ENCODE measurements around the gene MLX. TPM values are rescaled to one million over a fixed set of nuclear protein-coding genes. Genes with fewer than 3 reads are reported as not detected.

MLX gene
- total RNA-seq, 1 donor from 2014 or later, result 75.4 TPM

- Mint-ChIP-seq H3K4me3 (peak overlapping the region; percentile 76), H3K4me1 (ENCODE audit: low read depth) (peaks cover 38% of the 10 kb centered on the region), H3K27ac (no peak overlapping the region), H3K36me3 (ENCODE audit: low read depth) (peaks cover 27% of the 10 kb centered on the region), H3K27me3 (ENCODE audit: insufficient read depth) (no peaks in the 10 kb centered on the region), H3K9me3 (no peaks in the 10 kb centered on the region)
- intact Hi-C loops (cut with micrococcal nuclease), result loop anchor here (5.0 to 10.0 kb wide), 2 partner anchors 347 to 545 kb away; partner anchors contain the start of gene BRCA1
- DNase-seq (ENCODE audit: low spot score), result no peak
Observed at GRCh38 chr17:42579794-42580551, 13.1 kb downstream of the MLX start.

- Mint-ChIP-seq H3K4me1 (ENCODE audit: low read depth) (peaks cover 22% of the 10 kb centered on the region), H3K36me3 (ENCODE audit: low read depth) (peaks cover 25% of the 10 kb centered on the region), H3K27me3 (ENCODE audit: insufficient read depth) (no peaks in the 10 kb centered on the region), H3K27ac (no peak overlapping the region), H3K4me3 (no peak overlapping the region), H3K9me3 (no peaks in the 10 kb centered on the region)
- intact Hi-C loops (cut with micrococcal nuclease), result no loop called here
- DNase-seq (ENCODE audit: low spot score), result no peak
Observed at GRCh38 chr17:42581744-42582270, 14.9 kb downstream of the MLX start.

- no peaks in the 10 kb centered on the region for H3K9me3 Mint-ChIP-seq
- no peaks in the 10 kb centered on the region for H3K27me3 Mint-ChIP-seq (ENCODE audit: insufficient read depth)
- no peak overlapping the region for H3K4me3 Mint-ChIP-seq
- peaks cover under 1% of the 10 kb centered on the region for H3K4me1 Mint-ChIP-seq (ENCODE audit: low read depth)
- no peak for DNase-seq (ENCODE audit: low spot score)
- no peak overlapping the region for H3K27ac Mint-ChIP-seq
- intact Hi-C loops (cut with micrococcal nuclease), result no loop called here
- H3K36me3 Mint-ChIP-seq (ENCODE audit: low read depth), result peaks cover 39% of the 10 kb centered on the region
Observed at GRCh38 chr17:42584880-42585279, 18.0 kb downstream of the MLX start.

GRCh38 chr17:42585353-42585752 lies 18.5 kb downstream of the MLX start:
- intact Hi-C loops (cut with micrococcal nuclease), result no loop called here
- H3K36me3 Mint-ChIP-seq (ENCODE audit: low read depth), result peaks cover 39% of the 10 kb centered on the region
- no peaks in the 10 kb centered on the region for H3K4me1 Mint-ChIP-seq (ENCODE audit: low read depth)
- no peak for DNase-seq (ENCODE audit: low spot score)
- H3K9me3 Mint-ChIP-seq, result no peaks in the 10 kb centered on the region
- H3K27me3 Mint-ChIP-seq (ENCODE audit: insufficient read depth), result no peaks in the 10 kb centered on the region
- H3K4me3 Mint-ChIP-seq, result no peak overlapping the region
- H3K27ac Mint-ChIP-seq, result no peak overlapping the region

GRCh38 chr17:42586514-42587230 lies 19.8 kb downstream of the MLX start:
- no peak overlapping the region for H3K4me3 Mint-ChIP-seq
- no peak overlapping the region for H3K27ac Mint-ChIP-seq
- H3K36me3 Mint-ChIP-seq (ENCODE audit: low read depth), result peaks cover 36% of the 10 kb centered on the region
- no peaks in the 10 kb centered on the region for H3K9me3 Mint-ChIP-seq
- H3K4me1 Mint-ChIP-seq (ENCODE audit: low read depth), result no peaks in the 10 kb centered on the region
- DNase-seq (ENCODE audit: low spot score), result no peak
- intact Hi-C loops (cut with micrococcal nuclease), result no loop called here
- no peaks in the 10 kb centered on the region for H3K27me3 Mint-ChIP-seq (ENCODE audit: insufficient read depth)

GRCh38 chr17:42590886-42591285 lies 24.0 kb downstream of the MLX start:
- Mint-ChIP-seq H3K4me3 (no peak overlapping the region), H3K27ac (no peak overlapping the region)
- intact Hi-C loops (cut with micrococcal nuclease), result no loop called here

GRCh38 chr17:42591411-42591810 lies 24.5 kb downstream of the MLX start:
- H3K27ac Mint-ChIP-seq, result no peak overlapping the region
- no peaks in the 10 kb centered on the region for H3K27me3 Mint-ChIP-seq (ENCODE audit: insufficient read depth)
- H3K36me3 Mint-ChIP-seq (ENCODE audit: low read depth), result peaks cover 26% of the 10 kb centered on the region
- intact Hi-C loops (cut with micrococcal nuclease), result no loop called here
- H3K9me3 Mint-ChIP-seq, result no peaks in the 10 kb centered on the region
- no peak overlapping the region for H3K4me3 Mint-ChIP-seq
- no peak for DNase-seq (ENCODE audit: low spot score)
- H3K4me1 Mint-ChIP-seq (ENCODE audit: low read depth), result no peaks in the 10 kb centered on the region

More at GRCh38 chr17:42590886-42591285, 24.0 kb downstream of the MLX start:
- no peak for DNase-seq (ENCODE audit: low spot score)
- Mint-ChIP-seq H3K9me3 (no peaks in the 10 kb centered on the region), H3K27me3 (ENCODE audit: insufficient read depth) (no peaks in the 10 kb centered on the region), H3K4me1 (ENCODE audit: low read depth) (no peaks in the 10 kb centered on the region), H3K36me3 (ENCODE audit: low read depth) (peaks cover 26% of the 10 kb centered on the region)

- Mint-ChIP-seq H3K27me3 (ENCODE audit: insufficient read depth) (no peaks in the 10 kb centered on the region), H3K9me3 (no peaks in the 10 kb centered on the region), H3K36me3 (ENCODE audit: low read depth) (peaks cover 10% of the 10 kb centered on the region), H3K27ac (no peak overlapping the region), H3K4me3 (no peak overlapping the region), H3K4me1 (ENCODE audit: low read depth) (no peaks in the 10 kb centered on the region)
- intact Hi-C loops (cut with micrococcal nuclease), result no loop called here
- no peak for DNase-seq (ENCODE audit: low spot score)
Observed at GRCh38 chr17:42596386-42596785, 29.5 kb downstream of the MLX start.

- H3K9me3 Mint-ChIP-seq, result no peaks in the 10 kb centered on the region
- H3K4me3 Mint-ChIP-seq, result no peak overlapping the region
- H3K4me1 Mint-ChIP-seq (ENCODE audit: low read depth), result no peaks in the 10 kb centered on the region
- peaks cover 8% of the 10 kb centered on the region for H3K36me3 Mint-ChIP-seq (ENCODE audit: low read depth)
- DNase-seq (ENCODE audit: low spot score), result no peak
- intact Hi-C loops (cut with micrococcal nuclease), result no loop called here
- H3K27me3 Mint-ChIP-seq (ENCODE audit: insufficient read depth), result no peaks in the 10 kb centered on the region
- H3K27ac Mint-ChIP-seq, result no peak overlapping the region
Observed at GRCh38 chr17:42598905-42599304, 32.0 kb downstream of the MLX start.

GRCh38 chr17:42603318-42603717 lies 36.4 kb downstream of the MLX start:
- Mint-ChIP-seq H3K4me1 (ENCODE audit: low read depth) (peaks cover 39% of the 10 kb centered on the region), H3K27ac (no peak overlapping the region), H3K4me3 (no peak overlapping the region), H3K9me3 (no peaks in the 10 kb centered on the region), H3K27me3 (ENCODE audit: insufficient read depth) (no peaks in the 10 kb centered on the region), H3K36me3 (ENCODE audit: low read depth) (peaks cover 11% of the 10 kb centered on the region)
- intact Hi-C loops (cut with micrococcal nuclease), result loop anchor here (10.0 kb wide), 1 partner anchor 401 kb away; the partner anchor contains the start of gene IFI35
- no peak for DNase-seq (ENCODE audit: low spot score)

GRCh38 chr17:42607769-42608168 lies 40.9 kb downstream of the MLX start:
- peak overlapping the region; percentile 100 for H3K4me3 Mint-ChIP-seq
- DNase-seq (ENCODE audit: low spot score), result no peak
- H3K4me1 Mint-ChIP-seq (ENCODE audit: low read depth), result peaks cover 42% of the 10 kb centered on the region
- intact Hi-C loops (cut with micrococcal nuclease), result loop anchor here (2.0 to 10.0 kb wide), 2 partner anchors 397 to 563 kb away; partner anchors contain the start of genes IFI35 and NBR1
- H3K27me3 Mint-ChIP-seq (ENCODE audit: insufficient read depth), result no peaks in the 10 kb centered on the region
- H3K9me3 Mint-ChIP-seq, result no peaks in the 10 kb centered on the region
- peaks cover 14% of the 10 kb centered on the region for H3K36me3 Mint-ChIP-seq (ENCODE audit: low read depth)
- peak overlapping the region; percentile 44 for H3K27ac Mint-ChIP-seq

GRCh38 chr17:42608305-42609181 lies 41.6 kb downstream of the MLX start:
- H3K4me1 Mint-ChIP-seq (ENCODE audit: low read depth), result peaks cover 42% of the 10 kb centered on the region
- no peaks in the 10 kb centered on the region for H3K27me3 Mint-ChIP-seq (ENCODE audit: insufficient read depth)
- H3K36me3 Mint-ChIP-seq (ENCODE audit: low read depth), result peaks cover 17% of the 10 kb centered on the region
- H3K9me3 Mint-ChIP-seq, result no peaks in the 10 kb centered on the region
- intact Hi-C loops (cut with micrococcal nuclease), result loop anchor here (1.0 to 10.0 kb wide), 10 partner anchors 31 to 562 kb away; partner anchors contain the start of genes BECN1, EZH1, IFI35 and NAGLU
- peak overlapping the region; percentile 94 for H3K27ac Mint-ChIP-seq
- no peak for DNase-seq (ENCODE audit: low spot score)
- peak overlapping the region; percentile 100 for H3K4me3 Mint-ChIP-seq

All from activated T-helper 1 cell treated with anti-CD3 and anti-CD28 coated beads, Interleukin-12 subunit alpha, Interleukin-12 subunit beta, Interleukin-2, Interleukin-4 antibody, amounts not matched to agents 30 ng/mL and 10 ng/mL and 1 ng/mL, durations not matched to agents 14 hours and 24 hours and 36 hours (primary cell).